A549 (cell line): ENCODE results near the gene ALOX5.

Source experiments
- CHD2 ChIP-seq: fragments of 150-350 bp; IDR thresholded peaks from 2 replicates; pipeline ENCODE4 v1.6.1; 2014; ENCODE audit warnings: low read length; ENCODE audit not compliant: partially characterized antibody
- CTCF ChIP-seq: fragments of >200 bp; sonication (Bioruptor Twin); formaldehyde crosslinking; IDR thresholded peaks from 3 replicates; pipeline ENCODE4 v1.5.1; 2016
- EHF ChIP-seq: fragments of 250-450 bp; sonication (Bioruptor Pico); IDR thresholded peaks from 2 replicates; pipeline ENCODE4 v1.5.0; 2020; ENCODE audit warnings: mild to moderate bottlenecking
- HES2 ChIP-seq: fragments of >200 bp; sonication (Bioruptor Twin); formaldehyde crosslinking; IDR thresholded peaks from 2 replicates; pipeline ENCODE4 v1.6.1; 2016
- HMGXB4 ChIP-seq: fragments of 250-450 bp; sonication (Bioruptor Pico); IDR thresholded peaks from 2 replicates; pipeline ENCODE4 v1.5.0; 2021; ENCODE audit warnings: mild to moderate bottlenecking, moderate library complexity, borderline replicate concordance
- KDM1A ChIP-seq: fragments of 200-600 bp; sonication (generic); IDR thresholded peaks from 2 replicates; pipeline ENCODE4 v1.6.1; 2016; ENCODE audit warnings: low read depth, mild to moderate bottlenecking
- POLR2A ChIP-seq: IDR thresholded peaks from 2 replicates; pipeline ENCODE4 v1.6.1; 2012; ENCODE audit warnings: mild to moderate bottlenecking, low read length
- SMC3 ChIP-seq: fragments of >200 bp; sonication (Bioruptor Twin); formaldehyde crosslinking; IDR thresholded peaks from 3 replicates; pipeline ENCODE4 v1.6.1; 2018; ENCODE audit warnings: inconsistent platforms
- ZFP36 ChIP-seq: fragments of 450-650 bp; IDR thresholded peaks from 2 replicates; pipeline ENCODE4 v1.6.1; 2014; ENCODE audit warnings: borderline replicate concordance; ENCODE audit not compliant: partially characterized antibody
- TF ChIP-seq, protein P1 (sequence below): IDR thresholded peaks from 2 replicates; pipeline ENCODE4 v1.6.1; 2012

DNA sequence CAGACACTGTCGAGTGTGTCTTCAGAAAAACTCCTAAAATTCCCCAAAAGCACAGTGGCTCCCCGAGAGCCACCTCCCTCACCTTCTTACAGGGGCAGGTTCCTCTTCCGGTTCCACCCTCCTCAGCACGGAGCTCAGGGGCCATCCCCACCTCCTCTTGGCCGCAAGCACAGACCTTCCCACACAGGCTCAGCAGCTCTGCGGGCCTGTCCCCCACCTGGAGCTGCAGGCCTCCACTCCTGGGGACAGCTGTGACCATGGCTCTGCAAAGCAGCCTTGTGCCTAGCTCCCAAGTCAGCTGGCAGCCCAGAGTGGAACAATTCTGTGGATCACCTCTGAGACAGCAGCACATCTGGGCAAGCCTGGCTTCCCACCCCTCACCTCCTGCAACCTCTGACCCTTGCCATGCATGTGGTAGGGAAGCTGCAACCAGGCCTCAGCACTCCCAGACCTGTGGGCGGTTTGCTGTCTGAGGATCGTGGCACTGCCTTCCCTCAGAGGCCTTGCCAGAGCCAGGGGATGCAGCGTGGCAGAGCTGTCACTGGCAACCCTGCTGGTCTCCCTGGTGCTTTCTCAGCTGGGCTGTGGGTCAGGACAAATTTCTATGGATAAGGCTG is 79.7 kb downstream of the ALOX5 start:
- no peak for TF ChIP-seq CTCF
- no peak for TF ChIP-seq EHF (CRISPR knock-in tag)
- no peak for TF ChIP-seq CHD2
- TF ChIP-seq POLR2A = no peak
- TF ChIP-seq HMGXB4 = no peak
- no peak for TF ChIP-seq SMC3
- no peak for TF ChIP-seq HES2
- TF ChIP-seq, protein P1, sequence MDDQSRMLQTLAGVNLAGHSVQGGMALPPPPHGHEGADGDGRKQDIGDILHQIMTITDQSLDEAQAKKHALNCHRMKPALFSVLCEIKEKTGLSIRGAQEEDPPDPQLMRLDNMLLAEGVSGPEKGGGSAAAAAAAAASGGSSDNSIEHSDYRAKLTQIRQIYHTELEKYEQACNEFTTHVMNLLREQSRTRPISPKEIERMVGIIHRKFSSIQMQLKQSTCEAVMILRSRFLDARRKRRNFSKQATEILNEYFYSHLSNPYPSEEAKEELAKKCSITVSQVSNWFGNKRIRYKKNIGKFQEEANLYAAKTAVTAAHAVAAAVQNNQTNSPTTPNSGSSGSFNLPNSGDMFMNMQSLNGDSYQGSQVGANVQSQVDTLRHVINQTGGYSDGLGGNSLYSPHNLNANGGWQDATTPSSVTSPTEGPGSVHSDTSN = no peak
- no peak for TF ChIP-seq KDM1A
- TF ChIP-seq ZFP36 = no peak
